Measurements from ENCODE around the gene CDK4.

- TF ChIP-seq GABPA (IDR thresholded peaks at IDR 0.05 in 1 of 2, conservative IDR thresholded peaks at IDR 0.05 in 1 of 2) (no peak), CTCF (IDR thresholded peaks at IDR 0.05; ENCODE audit: low read depth, low read length, missing input control) (no peak), ATF3 (IDR thresholded peaks at IDR 0.05) (no peak), RAD21 (IDR thresholded peaks at IDR 0.05) (no peak)
These were observed 15.2 kb downstream of the CDK4 start for GRCh38 chr12:57736741-57737466.
